Activated CD4-positive, alpha-beta T cell treated with anti-CD3 and anti-CD28 coated beads for 24 hours (primary cell): ENCODE results near the gene GAGE12H.
"Not testable (repeated sequence)": the region's sequence is repeated elsewhere in the genome, so short reads cannot be mapped to it uniquely, and the experiment has no call there.

Experiments used
- DNase-seq, 2 donors: peaks; one replicate each; pipeline ENCODE4 v3.0.0-alpha.2; 2020; ENCODE audit warnings: low read depth in 2 of 2

GAGE12H gene, protein sequence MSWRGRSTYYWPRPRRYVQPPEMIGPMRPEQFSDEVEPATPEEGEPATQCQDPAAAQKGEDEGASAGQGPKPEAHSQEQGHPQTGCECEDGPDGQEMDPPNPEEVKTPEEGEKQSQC

DNA sequence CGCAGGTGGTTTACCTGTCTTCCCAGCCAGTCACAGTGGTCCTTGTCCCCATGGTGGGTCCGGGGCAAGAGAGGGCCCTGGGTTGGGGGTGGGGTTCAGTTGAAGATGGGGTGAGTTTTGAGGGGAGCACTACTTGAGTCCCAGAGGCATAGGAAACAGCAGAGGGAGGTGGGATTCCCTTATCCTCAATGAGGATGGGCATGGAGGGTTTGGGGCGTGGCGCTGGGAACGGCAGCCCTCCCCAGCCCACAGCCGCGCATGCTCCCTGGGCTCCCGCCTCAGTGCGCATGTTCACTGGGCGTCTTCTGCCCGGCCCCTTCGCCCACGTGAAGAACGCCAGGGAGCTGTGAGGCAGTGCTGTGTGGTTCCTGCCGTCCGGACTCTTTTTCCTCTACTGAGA is at the start of gene GAGE12H:
Gene GAGE12H, plus strand, starts transcription at position 301 of the 400 bp plus-strand sequence. CDS start 1,155 bp downstream, outside the sequence.
- DNase-seq: not testable (repeated sequence)

DNA sequence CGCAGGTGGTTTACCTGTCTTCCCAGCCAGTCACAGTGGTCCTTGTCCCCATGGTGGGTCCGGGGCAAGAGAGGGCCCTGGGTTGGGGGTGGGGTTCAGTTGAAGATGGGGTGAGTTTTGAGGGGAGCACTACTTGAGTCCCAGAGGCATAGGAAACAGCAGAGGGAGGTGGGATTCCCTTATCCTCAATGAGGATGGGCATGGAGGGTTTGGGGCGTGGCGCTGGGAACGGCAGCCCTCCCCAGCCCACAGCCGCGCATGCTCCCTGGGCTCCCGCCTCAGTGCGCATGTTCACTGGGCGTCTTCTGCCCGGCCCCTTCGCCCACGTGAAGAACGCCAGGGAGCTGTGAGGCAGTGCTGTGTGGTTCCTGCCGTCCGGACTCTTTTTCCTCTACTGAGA is 47.9 kb upstream of the GAGE12H start, which contains the start of gene GAGE12C:
Gene GAGE12C, plus strand, starts transcription at position 301 of the 400 bp plus-strand sequence. CDS start 1,155 bp downstream, outside the sequence.
- DNase-seq: not testable (repeated sequence)

DNA sequence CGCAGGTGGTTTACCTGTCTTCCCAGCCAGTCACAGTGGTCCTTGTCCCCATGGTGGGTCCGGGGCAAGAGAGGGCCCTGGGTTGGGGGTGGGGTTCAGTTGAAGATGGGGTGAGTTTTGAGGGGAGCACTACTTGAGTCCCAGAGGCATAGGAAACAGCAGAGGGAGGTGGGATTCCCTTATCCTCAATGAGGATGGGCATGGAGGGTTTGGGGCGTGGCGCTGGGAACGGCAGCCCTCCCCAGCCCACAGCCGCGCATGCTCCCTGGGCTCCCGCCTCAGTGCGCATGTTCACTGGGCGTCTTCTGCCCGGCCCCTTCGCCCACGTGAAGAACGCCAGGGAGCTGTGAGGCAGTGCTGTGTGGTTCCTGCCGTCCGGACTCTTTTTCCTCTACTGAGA is 38.3 kb upstream of the GAGE12H start, which contains the start of gene GAGE12D:
Gene GAGE12D, plus strand, starts transcription at position 301 of the 400 bp plus-strand sequence. CDS start 1,155 bp downstream, outside the sequence.
- DNase-seq: not testable (repeated sequence)

GRCh38 chrX:49550989-49551388 is 28.8 kb upstream of the GAGE12H start, which contains the start of gene GAGE12E:
Gene GAGE12E (plus strand): TSS chrX:49551289. CDS start chrX:49552444, 1,155 bp downstream.
- DNase-seq: not testable (repeated sequence)

DNA sequence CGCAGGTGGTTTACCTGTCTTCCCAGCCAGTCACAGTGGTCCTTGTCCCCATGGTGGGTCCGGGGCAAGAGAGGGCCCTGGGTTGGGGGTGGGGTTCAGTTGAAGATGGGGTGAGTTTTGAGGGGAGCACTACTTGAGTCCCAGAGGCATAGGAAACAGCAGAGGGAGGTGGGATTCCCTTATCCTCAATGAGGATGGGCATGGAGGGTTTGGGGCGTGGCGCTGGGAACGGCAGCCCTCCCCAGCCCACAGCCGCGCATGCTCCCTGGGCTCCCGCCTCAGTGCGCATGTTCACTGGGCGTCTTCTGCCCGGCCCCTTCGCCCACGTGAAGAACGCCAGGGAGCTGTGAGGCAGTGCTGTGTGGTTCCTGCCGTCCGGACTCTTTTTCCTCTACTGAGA is 19.2 kb upstream of the GAGE12H start, which contains the start of gene GAGE12F:
Gene GAGE12F, plus strand, starts transcription at position 301 of the 400 bp plus-strand sequence. CDS start 1,155 bp downstream, outside the sequence.
- DNase-seq: not testable (repeated sequence)

GRCh38 chrX:49568728-49569127 is 11.0 kb upstream of the GAGE12H start:
- DNase-seq: not testable (repeated sequence)

DNA sequence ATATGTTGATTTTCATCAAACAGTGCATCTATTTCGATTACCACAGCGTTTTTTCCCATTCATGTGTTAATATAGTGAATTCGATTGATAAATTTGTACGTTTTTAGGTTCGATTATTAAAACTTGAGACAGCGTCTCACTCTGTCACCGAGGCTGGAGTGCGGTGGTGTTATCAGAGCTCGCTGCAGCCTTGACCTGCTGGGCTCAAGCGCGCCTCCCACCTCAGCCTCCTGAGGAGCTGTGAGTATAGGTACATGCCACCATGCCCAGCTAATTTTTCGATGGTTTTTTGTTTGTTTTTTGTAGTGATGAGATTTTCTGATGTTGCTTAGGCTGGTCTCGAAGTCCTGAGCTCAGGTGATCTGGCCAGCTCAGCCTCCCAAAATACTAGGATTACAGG is 10.6 kb upstream of the GAGE12H start:
- not testable (repeated sequence) for DNase-seq

DNA sequence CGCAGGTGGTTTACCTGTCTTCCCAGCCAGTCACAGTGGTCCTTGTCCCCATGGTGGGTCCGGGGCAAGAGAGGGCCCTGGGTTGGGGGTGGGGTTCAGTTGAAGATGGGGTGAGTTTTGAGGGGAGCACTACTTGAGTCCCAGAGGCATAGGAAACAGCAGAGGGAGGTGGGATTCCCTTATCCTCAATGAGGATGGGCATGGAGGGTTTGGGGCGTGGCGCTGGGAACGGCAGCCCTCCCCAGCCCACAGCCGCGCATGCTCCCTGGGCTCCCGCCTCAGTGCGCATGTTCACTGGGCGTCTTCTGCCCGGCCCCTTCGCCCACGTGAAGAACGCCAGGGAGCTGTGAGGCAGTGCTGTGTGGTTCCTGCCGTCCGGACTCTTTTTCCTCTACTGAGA is 9.6 kb upstream of the GAGE12H start, which contains the start of gene GAGE12G:
Gene GAGE12G, plus strand, starts transcription at position 301 of the 400 bp plus-strand sequence. CDS start 1,155 bp downstream, outside the sequence.
- not testable (repeated sequence) for DNase-seq

DNA sequence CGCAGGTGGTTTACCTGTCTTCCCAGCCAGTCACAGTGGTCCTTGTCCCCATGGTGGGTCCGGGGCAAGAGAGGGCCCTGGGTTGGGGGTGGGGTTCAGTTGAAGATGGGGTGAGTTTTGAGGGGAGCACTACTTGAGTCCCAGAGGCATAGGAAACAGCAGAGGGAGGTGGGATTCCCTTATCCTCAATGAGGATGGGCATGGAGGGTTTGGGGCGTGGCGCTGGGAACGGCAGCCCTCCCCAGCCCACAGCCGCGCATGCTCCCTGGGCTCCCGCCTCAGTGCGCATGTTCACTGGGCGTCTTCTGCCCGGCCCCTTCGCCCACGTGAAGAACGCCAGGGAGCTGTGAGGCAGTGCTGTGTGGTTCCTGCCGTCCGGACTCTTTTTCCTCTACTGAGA is 9.4 kb downstream of the GAGE12H start, which contains the start of gene GAGE2A:
Gene GAGE2A, plus strand, starts transcription at position 301 of the 400 bp plus-strand sequence. CDS start 1,155 bp downstream, outside the sequence.
- not testable (repeated sequence) for DNase-seq

DNA sequence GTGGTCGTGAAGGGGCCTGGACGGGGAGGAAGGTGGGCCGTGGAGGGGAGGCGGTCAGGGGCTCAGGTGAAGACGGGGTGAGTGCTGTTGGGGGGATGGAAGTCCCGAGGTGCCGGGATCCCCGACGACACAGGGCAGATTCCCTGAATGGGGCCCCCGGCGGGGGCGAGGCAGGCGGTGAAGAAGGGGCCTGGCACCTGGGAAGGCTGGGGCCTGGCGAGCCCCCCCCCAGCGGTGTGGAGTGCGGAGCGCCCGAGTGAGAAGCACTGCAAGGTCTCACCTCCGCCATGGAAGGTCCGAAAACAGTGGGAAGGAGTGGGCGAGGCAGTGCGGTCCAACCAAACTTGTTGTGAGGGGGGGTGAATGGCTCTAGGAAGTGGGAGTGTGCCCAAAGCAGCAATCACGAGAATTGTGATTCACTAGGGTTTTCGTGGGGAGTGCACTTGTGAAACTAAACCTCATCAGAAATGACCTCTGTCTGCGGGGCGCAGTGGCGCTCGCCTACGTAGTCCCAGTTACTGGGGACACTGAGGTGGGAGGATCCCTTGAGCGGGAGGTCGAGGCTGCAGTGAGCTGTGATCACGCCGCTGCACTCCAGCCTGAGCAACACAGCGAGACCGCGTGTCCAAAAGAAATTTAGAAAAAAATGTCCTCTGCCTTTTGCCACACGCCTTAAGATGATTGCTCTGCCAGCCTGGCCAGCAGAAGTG is 10.2 kb downstream of the GAGE12H start:
- DNase-seq: not testable (repeated sequence)

GRCh38 chrX:49590488-49590887 is 10.7 kb downstream of the GAGE12H start:
- DNase-seq: not testable (repeated sequence)

DNA sequence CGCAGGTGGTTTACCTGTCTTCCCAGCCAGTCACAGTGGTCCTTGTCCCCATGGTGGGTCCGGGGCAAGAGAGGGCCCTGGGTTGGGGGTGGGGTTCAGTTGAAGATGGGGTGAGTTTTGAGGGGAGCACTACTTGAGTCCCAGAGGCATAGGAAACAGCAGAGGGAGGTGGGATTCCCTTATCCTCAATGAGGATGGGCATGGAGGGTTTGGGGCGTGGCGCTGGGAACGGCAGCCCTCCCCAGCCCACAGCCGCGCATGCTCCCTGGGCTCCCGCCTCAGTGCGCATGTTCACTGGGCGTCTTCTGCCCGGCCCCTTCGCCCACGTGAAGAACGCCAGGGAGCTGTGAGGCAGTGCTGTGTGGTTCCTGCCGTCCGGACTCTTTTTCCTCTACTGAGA is 19.0 kb downstream of the GAGE12H start, which contains the start of gene GAGE1:
Gene GAGE1, plus strand, starts transcription at position 301 of the 400 bp plus-strand sequence. CDS start 1,155 bp downstream, outside the sequence.
- DNase-seq: not testable (repeated sequence)

- no peak for DNase-seq
These were observed 31.1 kb downstream of the GAGE12H start for GRCh38 chrX:49610718-49611310.

DNA sequence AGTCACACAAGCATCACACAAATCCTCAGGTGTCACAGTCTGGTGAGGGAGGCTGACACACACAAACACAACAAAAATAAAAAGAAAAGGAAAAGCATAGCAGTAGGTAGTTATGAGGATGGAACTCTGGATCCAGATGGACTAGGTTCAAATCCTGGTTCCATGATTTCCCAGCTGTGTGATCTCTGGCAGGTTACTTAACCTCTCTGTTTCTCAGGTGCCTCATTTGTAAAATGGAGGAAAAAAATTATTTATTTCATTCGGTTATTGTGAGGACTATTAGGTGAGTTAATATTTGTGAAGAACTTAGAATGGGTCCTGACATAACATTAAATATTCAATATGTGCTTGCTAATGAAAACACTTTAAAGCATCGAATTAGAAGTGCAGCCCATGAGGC is 38.8 kb downstream of the GAGE12H start:
- no peak for DNase-seq

- no peak for DNase-seq
These were observed 47.5 kb downstream of the GAGE12H start for GRCh38 chrX:49627086-49627777.
